Right lobe of liver (tissue), 6 donors: ENCODE measurements around the gene SBF2. TPM values are rescaled to one million over a fixed set of nuclear protein-coding genes. Genes with fewer than 3 reads are reported as not detected.

ENCODE experiments used
- ATAC-seq, 4 donors: fragments of 200-7000 bp; cut with Tn5 transposase; one replicate each; pipeline ENCODE4 v1.9.1; 2020; ENCODE audit warnings: mild to moderate bottlenecking in 4 of 4, moderate library complexity in 4 of 4
- DNase-seq, 3 donors: peaks; one replicate each; pipeline ENCODE4 v3.0.0-alpha.2; 2020
- H3K27ac ChIP-seq, 3 donors: fragments of 200-600 bp; one replicate each; pipeline ENCODE4 v1.8.0; 2022
- H3K27me3 ChIP-seq, 2 donors: fragments of 200-600 bp; one replicate each; pipeline ENCODE4 v1.8.0; 2022
- H3K36me3 ChIP-seq, 4 donors: fragments of 200-600 bp; sonication (generic) in 1 of 4; one replicate each; pipeline versions ENCODE4 v1.5.1 to v1.8.0; 2017 to 2022; ENCODE audit warnings: control low read depth in 1 of 4
- H3K4me1 ChIP-seq, 4 donors: fragments of 200-600 bp; sonication (generic) in 1 of 4; one replicate each; pipeline versions ENCODE4 v1.5.1 to v1.8.0; 2017 to 2022; ENCODE audit warnings: control low read depth in 1 of 4
- H3K4me3 ChIP-seq, 3 donors: fragments of 200-600 bp; one replicate each; pipeline ENCODE4 v1.8.0; 2022
- H3K9me3 ChIP-seq, 4 donors: fragments of 200-600 bp; sonication (generic) in 1 of 4; one replicate each; pipeline versions ENCODE4 v1.5.1 to v1.8.0; 2017 to 2022; ENCODE audit warnings: control low read depth in 1 of 4
- POLR2A ChIP-seq: fragments of 450-650 bp; IDR thresholded peaks from one replicate; pipeline ENCODE4 v1.6.1; 2017; ENCODE audit warnings: antibody characterized with exemption, mild to moderate bottlenecking
- WGBS: methylation state at CpG from one replicate; pipeline ENCODE4 v1.1.6; 2018; ENCODE audit warnings: low coverage, low lambda C conversion rate; ENCODE audit not compliant: insufficient coverage; ENCODE audit errors: missing lambda C conversion rate; 5-methylcytosine and 5-hydroxymethylcytosine counted together
- intact Hi-C, 2 donors: fragments of 100-400 bp; cut with DNase I; formaldehyde crosslinking; loops; one replicate each; pipeline versions ENCODE4 v1.11.2 to v1.14.1; 2022
- total RNA-seq, 6 experiments: library from RNA; depleted of rRNA in 2 of 6; stranded (reverse); fragments of >200 nt in 2 of 6; fragmentation: NEBNext Ultra II Directional in 3 of 6; extraction: Animal tissue kit (Norgen Biotek cat#: 25700) in 3 of 6; gene quantifications; one replicate each; pipeline versions ENCODE4 v1.1.0 to v1.2.4, GENCODE V29; 2016 to 2023
- TF ChIP-seq, protein P1 (sequence below), 4 donors: fragments of 200-600 bp in 3 of 4; fragments of 450-650 bp in 1 of 4; IDR thresholded peaks; one replicate each; pipeline versions ENCODE4 v1.5.1 to v1.8.0; 2016 to 2022; ENCODE audit warnings: antibody characterized with exemption in 4 of 4, mild to moderate bottlenecking in 2 of 4
- donor health status: DM: no; HTN: yes; CAD: no.
- donor health status: DM: no; HTN: no; CAD: no.
- donor health status: DM: no; HTN: no; CAD: no.
- donor health status: DM: no; HTN: yes; CAD: no.
- donor health status: DM: no; HTN: yes; CAD: no.

SBF2 gene
- total RNA-seq, 6 experiments from 2014 or later: 13.7 to 28.4 (median 21.3) TPM

DNA sequence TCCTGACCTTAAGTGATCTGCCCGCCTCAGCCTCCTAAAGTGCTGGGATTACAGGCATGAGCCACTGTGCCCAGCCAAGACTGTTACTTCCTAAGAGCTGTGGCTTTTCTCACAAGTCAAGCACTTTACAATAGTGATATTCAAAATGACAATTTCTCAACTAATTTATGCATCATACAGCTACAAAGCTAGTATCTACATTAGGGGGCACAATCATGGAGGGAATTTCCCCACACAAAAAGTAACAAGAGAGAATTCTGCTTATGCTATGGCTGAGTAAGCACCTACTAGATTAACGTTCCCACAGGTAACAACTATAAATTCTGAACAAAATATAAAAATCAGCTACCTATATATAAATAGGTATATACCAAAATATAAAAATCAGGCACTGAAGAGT, 72.7 kb downstream of the SBF2 start:
- Histone ChIP-seq H3K4me3 (no peak overlapping the region), H3K27ac (no peak overlapping the region), H3K4me1 (no peaks in the 10 kb centered on the region), H3K27me3 (no peaks in the 10 kb centered on the region), H3K36me3 (no peaks in the 10 kb centered on the region), H3K9me3 (no peaks in the 10 kb centered on the region)
- WGBS: 90% methylated on average over 1 of the region's 2 CpGs
- DNase-seq: no peak
- TF ChIP-seq, protein P1, sequence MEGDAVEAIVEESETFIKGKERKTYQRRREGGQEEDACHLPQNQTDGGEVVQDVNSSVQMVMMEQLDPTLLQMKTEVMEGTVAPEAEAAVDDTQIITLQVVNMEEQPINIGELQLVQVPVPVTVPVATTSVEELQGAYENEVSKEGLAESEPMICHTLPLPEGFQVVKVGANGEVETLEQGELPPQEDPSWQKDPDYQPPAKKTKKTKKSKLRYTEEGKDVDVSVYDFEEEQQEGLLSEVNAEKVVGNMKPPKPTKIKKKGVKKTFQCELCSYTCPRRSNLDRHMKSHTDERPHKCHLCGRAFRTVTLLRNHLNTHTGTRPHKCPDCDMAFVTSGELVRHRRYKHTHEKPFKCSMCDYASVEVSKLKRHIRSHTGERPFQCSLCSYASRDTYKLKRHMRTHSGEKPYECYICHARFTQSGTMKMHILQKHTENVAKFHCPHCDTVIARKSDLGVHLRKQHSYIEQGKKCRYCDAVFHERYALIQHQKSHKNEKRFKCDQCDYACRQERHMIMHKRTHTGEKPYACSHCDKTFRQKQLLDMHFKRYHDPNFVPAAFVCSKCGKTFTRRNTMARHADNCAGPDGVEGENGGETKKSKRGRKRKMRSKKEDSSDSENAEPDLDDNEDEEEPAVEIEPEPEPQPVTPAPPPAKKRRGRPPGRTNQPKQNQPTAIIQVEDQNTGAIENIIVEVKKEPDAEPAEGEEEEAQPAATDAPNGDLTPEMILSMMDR (IDR thresholded peaks at IDR 0.05): no peak
- no peak for TF ChIP-seq POLR2A
- intact Hi-C loops: no loop called here
- ATAC-seq: no peak

DNA sequence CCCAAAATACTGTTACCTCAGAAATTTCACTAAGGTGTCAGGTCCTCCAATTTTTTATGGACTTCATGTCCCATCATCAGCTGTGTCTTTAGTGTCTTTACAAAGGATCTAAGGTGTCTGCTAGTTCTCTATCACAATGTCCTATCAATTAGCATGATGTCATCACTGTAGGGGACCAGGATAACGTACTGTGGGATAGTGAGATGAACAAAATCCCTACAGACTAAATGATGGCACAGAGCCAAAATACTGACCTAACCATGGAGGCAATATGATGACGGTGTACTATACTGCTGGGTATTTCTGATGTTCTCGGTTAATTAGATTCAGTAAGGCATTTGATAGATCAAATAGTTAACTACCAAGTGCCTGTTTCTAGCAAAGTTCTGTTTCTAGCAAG, 82.5 kb downstream of the SBF2 start:
- H3K27me3 ChIP-seq: no peaks in the 10 kb centered on the region
- ATAC-seq (no peak), DNase-seq (no peak)
- no peak overlapping the region for H3K27ac ChIP-seq
- intact Hi-C loops: no loop called here
- 96% methylated on average over 3 of the region's 3 CpGs for WGBS
- peaks cover 0 to 14% (median 2%) of the 10 kb centered on the region in 4 donors for H3K4me1 ChIP-seq
- no peaks in the 10 kb centered on the region for H3K36me3 ChIP-seq
- TF ChIP-seq, protein P1 (IDR thresholded peaks at IDR 0.05): no peak
- no peak for TF ChIP-seq POLR2A
- no peak overlapping the region for H3K4me3 ChIP-seq
- H3K9me3 ChIP-seq: no peaks in the 10 kb centered on the region

DNA sequence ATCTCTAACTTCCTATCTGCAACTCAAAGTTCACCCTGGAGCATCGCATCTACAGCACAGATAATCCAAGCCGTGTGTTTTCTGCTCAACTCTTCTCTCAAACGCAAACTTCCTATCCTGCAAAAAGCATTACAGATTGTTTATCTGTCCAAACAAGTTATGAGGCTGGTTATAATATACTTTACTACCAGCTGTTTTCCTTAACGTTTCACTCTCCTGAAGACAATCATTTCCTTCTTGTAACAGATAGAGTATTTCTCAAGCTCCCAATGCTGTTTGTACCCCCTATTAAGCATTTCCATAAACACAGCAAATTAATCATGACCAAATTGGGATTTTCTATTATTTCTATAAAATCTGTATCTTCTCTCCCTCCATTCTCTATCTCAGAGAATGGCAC, 84.7 kb downstream of the SBF2 start:
- Histone ChIP-seq H3K27me3 (no peaks in the 10 kb centered on the region), H3K4me1 (peaks cover 0 to 14% (median 2%) of the 10 kb centered on the region in 4 donors), H3K27ac (no peak overlapping the region), H3K4me3 (no peak overlapping the region), H3K9me3 (no peaks in the 10 kb centered on the region), H3K36me3 (no peaks in the 10 kb centered on the region)
- intact Hi-C loops: no loop called here
- ATAC-seq (no peak), DNase-seq (no peak)
- 59% methylated on average over 4 of the region's 4 CpGs for WGBS
- TF ChIP-seq, protein P1 (IDR thresholded peaks at IDR 0.05): no peak
- TF ChIP-seq POLR2A: no peak

DNA sequence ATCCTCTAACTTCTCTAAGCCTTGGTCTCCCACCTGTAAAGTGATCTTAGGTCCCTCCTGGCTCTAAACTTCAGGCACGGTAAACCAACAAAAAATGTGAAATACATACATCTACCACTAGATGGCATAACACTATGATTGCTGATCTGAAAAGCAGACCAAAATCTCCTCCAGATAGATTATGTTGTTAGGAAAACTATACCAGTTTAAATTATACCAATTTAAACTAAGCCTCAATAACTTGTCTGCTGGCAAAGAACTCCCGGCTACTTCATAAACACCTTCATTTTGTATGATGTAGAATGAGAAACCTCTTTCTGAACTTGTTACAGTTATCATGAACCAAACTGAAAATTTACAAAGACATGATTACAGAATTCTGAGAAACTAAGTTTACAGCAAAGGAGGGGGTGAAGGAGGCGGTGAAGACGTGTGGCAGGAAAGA, 85.9 kb downstream of the SBF2 start:
- H3K27me3 ChIP-seq: no peaks in the 10 kb centered on the region
- no peak overlapping the region for H3K27ac ChIP-seq
- peak; percentile 83 to 93 (median 89) for ATAC-seq
- intact Hi-C loops: no loop called here
- no peak for DNase-seq
- no peak overlapping the region for H3K4me3 ChIP-seq
- WGBS: 8% methylated on average over 4 of the region's 4 CpGs
- H3K36me3 ChIP-seq: no peaks in the 10 kb centered on the region
- peaks cover 0 to 9% (median 0%) of the 10 kb centered on the region in 4 donors for H3K9me3 ChIP-seq
- peaks cover 0 to 14% (median 2%) of the 10 kb centered on the region in 4 donors for H3K4me1 ChIP-seq
- TF ChIP-seq, protein P1 (IDR thresholded peaks at IDR 0.05): peak; percentile 67 to 82 (median 72)
- no peak for TF ChIP-seq POLR2A

DNA sequence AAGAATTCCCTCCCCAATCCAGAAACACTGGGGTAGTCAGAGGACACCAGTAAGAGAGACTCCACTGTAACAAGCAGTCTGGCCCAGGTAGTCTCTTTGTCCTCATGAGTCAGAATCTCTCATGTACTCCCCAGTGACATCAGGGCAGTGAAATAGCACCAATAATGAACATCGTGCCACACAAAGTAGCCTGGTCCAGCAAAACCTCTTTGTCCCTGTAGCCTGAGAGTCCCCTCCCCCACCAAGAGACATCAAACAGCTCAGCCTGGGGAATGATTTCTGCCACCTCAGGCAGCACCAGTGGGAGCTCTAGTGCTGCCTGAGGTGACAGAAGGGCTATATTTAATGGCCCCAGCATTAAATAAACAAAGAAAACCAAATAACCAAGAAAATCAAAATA, 88.1 kb downstream of the SBF2 start:
- intact Hi-C loops: no loop called here
- no peak overlapping the region for H3K4me3 ChIP-seq
- no peaks in the 10 kb centered on the region for H3K36me3 ChIP-seq
- no peak overlapping the region for H3K27ac ChIP-seq
- peaks cover 0 to 9% (median 0%) of the 10 kb centered on the region in 4 donors for H3K9me3 ChIP-seq
- peaks cover 0 to 14% (median 2%) of the 10 kb centered on the region in 4 donors for H3K4me1 ChIP-seq
- peak in 1 of 4 donors; percentile 57 for ATAC-seq
- no CpG with 5 or more reads among the region's 1 CpG for WGBS
- no peaks in the 10 kb centered on the region for H3K27me3 ChIP-seq
- DNase-seq: no peak
- TF ChIP-seq, protein P1 (IDR thresholded peaks at IDR 0.05): no peak
- TF ChIP-seq POLR2A: no peak
